Endothelial cell of coronary artery (primary cell): ENCODE measurements around the gene BCAP29. TPM values are rescaled to one million over a fixed set of nuclear protein-coding genes. Genes with fewer than 3 reads are reported as not detected.

ENCODE experiments used
- total RNA-seq: library from RNA; depleted of rRNA; stranded (reverse); fragments of >200 nt; gene quantifications from 2 replicates; pipeline ENCODE4 v1.2.3, GENCODE V29; 2014

Gene BCAP29, protein sequence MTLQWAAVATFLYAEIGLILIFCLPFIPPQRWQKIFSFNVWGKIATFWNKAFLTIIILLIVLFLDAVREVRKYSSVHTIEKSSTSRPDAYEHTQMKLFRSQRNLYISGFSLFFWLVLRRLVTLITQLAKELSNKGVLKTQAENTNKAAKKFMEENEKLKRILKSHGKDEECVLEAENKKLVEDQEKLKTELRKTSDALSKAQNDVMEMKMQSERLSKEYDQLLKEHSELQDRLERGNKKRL
- 92.2 and 108 TPM in 2 replicates for total RNA-seq

DNA sequence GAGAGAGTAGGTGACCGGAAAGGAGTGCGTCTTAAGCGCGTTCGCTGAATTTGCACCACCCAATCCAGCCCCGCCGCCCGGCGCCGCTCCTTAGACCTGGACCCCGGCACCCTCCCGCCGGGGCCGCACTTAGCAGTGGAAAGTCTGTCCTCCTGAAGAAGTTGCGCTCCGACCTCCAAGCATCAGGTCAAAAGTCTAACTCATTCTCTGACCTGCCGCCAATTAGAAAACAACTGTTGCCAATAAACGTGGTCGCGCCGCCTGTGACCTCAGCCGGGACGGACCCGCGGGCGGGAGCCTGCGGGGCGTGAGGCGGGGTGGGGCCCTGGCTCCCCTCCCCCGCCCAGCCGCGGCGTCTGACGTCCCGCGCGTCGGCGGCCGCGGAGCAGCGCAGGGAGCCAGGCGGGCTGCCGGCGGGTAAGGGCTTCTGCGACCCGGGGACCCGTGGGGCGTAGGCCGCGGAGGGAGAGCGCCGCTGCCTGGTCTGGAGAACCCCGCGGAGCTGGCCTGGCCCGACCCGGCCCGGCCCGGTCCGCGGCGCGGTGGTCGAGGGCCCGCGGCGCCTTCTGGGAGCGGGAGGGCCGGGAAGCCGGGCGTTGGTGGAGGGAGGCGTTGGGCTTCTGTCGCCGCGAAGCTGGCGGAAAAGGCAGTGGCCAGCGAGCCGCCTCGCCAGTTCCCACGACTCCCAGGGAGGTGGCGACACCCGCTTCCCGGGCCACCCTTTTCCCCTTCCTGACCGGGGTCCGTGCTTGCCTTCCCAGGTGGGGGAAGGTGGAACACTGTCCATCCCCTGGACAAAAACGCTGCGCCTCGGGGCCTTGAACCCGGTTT, at the start of gene BCAP29:
TSS of gene BCAP29 (plus strand) at position 362 of the 831 bp plus-strand sequence. CDS start 527 bp downstream, outside the sequence.

GRCh38 chr7:107563775-107564552, 16.1 kb upstream of the BCAP29 start, which contains the start of the genes COG5 and DUS4L:
COG5 (minus strand) TSS chr7:107563920; CDS start chr7:107563896, 24 bp downstream.
DUS4L (plus strand) TSS chr7:107563971; CDS start chr7:107567071, 3,100 bp downstream.

DNA sequence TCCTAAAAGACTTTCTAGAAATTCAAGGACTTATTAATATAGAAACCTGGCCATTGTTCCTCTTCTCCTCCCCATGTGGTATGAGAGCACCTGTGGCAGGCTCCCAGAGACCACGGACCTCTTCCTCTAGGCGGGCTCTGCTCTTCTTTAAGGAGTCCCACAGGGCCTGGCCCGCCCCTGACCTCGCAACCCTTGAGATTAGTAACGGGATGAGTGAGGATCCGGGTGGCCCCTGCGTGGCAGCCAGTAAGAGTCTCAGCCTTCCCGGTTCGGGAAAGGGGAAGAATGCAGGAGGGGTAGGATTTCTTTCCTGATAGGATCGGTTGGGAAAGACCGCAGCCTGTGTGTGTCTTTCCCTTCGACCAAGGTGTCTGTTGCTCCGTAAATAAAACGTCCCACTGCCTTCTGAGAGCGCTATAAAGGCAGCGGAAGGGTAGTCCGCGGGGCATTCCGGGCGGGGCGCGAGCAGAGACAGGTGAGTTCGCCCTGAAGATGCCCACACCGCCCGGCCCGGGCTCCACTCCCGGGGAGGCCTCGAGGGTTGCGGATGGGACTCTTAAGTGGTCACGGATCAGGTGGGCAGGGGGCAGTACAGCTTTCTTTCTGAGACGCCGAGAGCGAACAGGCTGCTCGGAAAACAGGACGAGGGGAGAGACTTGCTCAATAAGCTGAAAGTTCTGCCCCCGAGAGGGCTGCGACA, 80.5 kb downstream of the BCAP29 start, which contains the start of gene SLC26A4:
TSS of gene SLC26A4 (plus strand) at position 448 of the 700 bp plus-strand sequence. CDS start 814 bp downstream, outside the sequence.

Other genes starting within 250 kb of the BCAP29 start
- not detected in 2 replicates for gene GPR22, start 110.2 kb upstream of the BCAP29 start, total RNA-seq
- gene COG5, start 16.3 kb upstream of the BCAP29 start, total RNA-seq = 31.6 and 45.0 TPM in 2 replicates
- 6.7 and 6.8 TPM in 2 replicates for gene DUS4L, start 16.3 kb upstream of the BCAP29 start, total RNA-seq
- gene SLC26A4, start 80.6 kb downstream of the BCAP29 start, total RNA-seq = 0.75 and 0.99 TPM in 2 replicates
- 13.1 and 14.1 TPM in 2 replicates for gene CBLL1, start 163.9 kb downstream of the BCAP29 start, total RNA-seq
- not detected in 2 replicates for gene SLC26A3, start 223.0 kb downstream of the BCAP29 start, total RNA-seq